HUES48 (cell line): ENCODE results near the gene UBASH3B.

Source experiments
- H3K27ac ChIP-seq: one replicate; pipeline ENCODE4 v1.7.0; 2013; ENCODE audit warnings: low read depth, low read length, inconsistent platforms
- H3K27me3 ChIP-seq: 2 replicates; pipeline ENCODE4 v1.6.1; 2013; ENCODE audit warnings: mild to moderate bottlenecking, low read length; ENCODE audit not compliant: control insufficient read depth, insufficient read depth
- H3K36me3 ChIP-seq: 2 replicates; pipeline ENCODE4 v1.6.1; 2013; ENCODE audit warnings: low read length; ENCODE audit not compliant: control insufficient read depth, insufficient read depth
- H3K4me1 ChIP-seq: 2 replicates; pipeline ENCODE4 v1.6.1; 2013; ENCODE audit warnings: mild to moderate bottlenecking, low read length; ENCODE audit not compliant: control insufficient read depth, insufficient read depth
- H3K4me3 ChIP-seq: 2 replicates; pipeline ENCODE4 v1.5.1; 2013; ENCODE audit warnings: mild to moderate bottlenecking, low read depth, low read length
- H3K9ac ChIP-seq: 2 replicates; pipeline ENCODE4 v1.6.1; 2013; ENCODE audit warnings: mild to moderate bottlenecking, low read depth, low read length, moderate library complexity
- H3K9me3 ChIP-seq: 2 replicates; pipeline ENCODE4 v1.6.1; 2013; ENCODE audit warnings: low read length; ENCODE audit not compliant: control insufficient read depth, insufficient read depth

Gene UBASH3B

GRCh38 chr11:122678406-122678805 is 22.9 kb downstream of the UBASH3B start:
- H3K36me3 ChIP-seq, result no peaks in the 10 kb centered on the region
- H3K9me3 ChIP-seq, result no peaks in the 10 kb centered on the region
- H3K4me1 ChIP-seq, result no peaks in the 10 kb centered on the region
- no peak overlapping the region for H3K4me3 ChIP-seq
- H3K9ac ChIP-seq, result no peak overlapping the region
- no peak overlapping the region for H3K27ac ChIP-seq
- no peaks in the 10 kb centered on the region for H3K27me3 ChIP-seq

GRCh38 chr11:122679466-122679865 is 23.9 kb downstream of the UBASH3B start:
- Histone ChIP-seq H3K27ac (no peak overlapping the region), H3K4me1 (no peaks in the 10 kb centered on the region)

GRCh38 chr11:122681070-122681469 is 25.5 kb downstream of the UBASH3B start:
- Histone ChIP-seq H3K36me3 (no peaks in the 10 kb centered on the region), H3K4me1 (no peaks in the 10 kb centered on the region), H3K27ac (no peak overlapping the region), H3K4me3 (no peak overlapping the region), H3K9ac (no peak overlapping the region), H3K9me3 (no peaks in the 10 kb centered on the region), H3K27me3 (no peaks in the 10 kb centered on the region)

More at GRCh38 chr11:122679466-122679865, 23.9 kb downstream of the UBASH3B start:
- Histone ChIP-seq H3K4me3 (no peak overlapping the region), H3K27me3 (no peaks in the 10 kb centered on the region), H3K36me3 (no peaks in the 10 kb centered on the region), H3K9ac (no peak overlapping the region), H3K9me3 (no peaks in the 10 kb centered on the region)

GRCh38 chr11:122681735-122682134 is 26.2 kb downstream of the UBASH3B start:
- Histone ChIP-seq H3K27me3 (no peaks in the 10 kb centered on the region), H3K9ac (no peak overlapping the region), H3K27ac (no peak overlapping the region), H3K36me3 (no peaks in the 10 kb centered on the region), H3K4me1 (no peaks in the 10 kb centered on the region), H3K9me3 (no peaks in the 10 kb centered on the region), H3K4me3 (no peak overlapping the region)

- Histone ChIP-seq H3K9me3 (no peaks in the 10 kb centered on the region), H3K27ac (no peak overlapping the region), H3K4me3 (no peak overlapping the region), H3K4me1 (no peaks in the 10 kb centered on the region), H3K27me3 (no peaks in the 10 kb centered on the region), H3K9ac (no peak overlapping the region), H3K36me3 (no peaks in the 10 kb centered on the region)
These were observed 26.9 kb downstream of the UBASH3B start for GRCh38 chr11:122682464-122682863.

- no peaks in the 10 kb centered on the region for H3K36me3 ChIP-seq
- H3K27me3 ChIP-seq, result no peaks in the 10 kb centered on the region
- no peaks in the 10 kb centered on the region for H3K4me1 ChIP-seq
- no peak overlapping the region for H3K27ac ChIP-seq
- H3K4me3 ChIP-seq, result no peak overlapping the region
- no peaks in the 10 kb centered on the region for H3K9me3 ChIP-seq
- H3K9ac ChIP-seq, result no peak overlapping the region
These were observed 29.5 kb downstream of the UBASH3B start for GRCh38 chr11:122685041-122685440.

- Histone ChIP-seq H3K9ac (no peak overlapping the region), H3K27me3 (no peaks in the 10 kb centered on the region), H3K36me3 (no peaks in the 10 kb centered on the region), H3K27ac (no peak overlapping the region), H3K4me1 (peaks cover 1% of the 10 kb centered on the region), H3K4me3 (no peak overlapping the region), H3K9me3 (no peaks in the 10 kb centered on the region)
These were observed 30.6 kb downstream of the UBASH3B start for GRCh38 chr11:122686111-122686510.

GRCh38 chr11:122690384-122690783 is 34.9 kb downstream of the UBASH3B start:
- Histone ChIP-seq H3K27me3 (no peaks in the 10 kb centered on the region), H3K36me3 (no peaks in the 10 kb centered on the region), H3K4me1 (peaks cover 18% of the 10 kb centered on the region), H3K9ac (no peak overlapping the region), H3K9me3 (no peaks in the 10 kb centered on the region), H3K4me3 (no peak overlapping the region), H3K27ac (no peak overlapping the region)

GRCh38 chr11:122690801-122691548 is 35.5 kb downstream of the UBASH3B start:
- H3K9me3 ChIP-seq, result no peaks in the 10 kb centered on the region
- peak overlapping the region; percentile 35 for H3K27ac ChIP-seq
- H3K9ac ChIP-seq, result no peak overlapping the region; the same call in 1 of the 2 replicates
- no peaks in the 10 kb centered on the region for H3K27me3 ChIP-seq
- H3K4me1 ChIP-seq, result peaks cover 18% of the 10 kb centered on the region
- H3K36me3 ChIP-seq, result no peaks in the 10 kb centered on the region
- no peak overlapping the region for H3K4me3 ChIP-seq

- peaks cover 18% of the 10 kb centered on the region for H3K4me1 ChIP-seq
These were observed 36.1 kb downstream of the UBASH3B start for GRCh38 chr11:122691549-122692150.

GRCh38 chr11:122692444-122692843 is 36.9 kb downstream of the UBASH3B start:
- H3K27me3 ChIP-seq, result no peaks in the 10 kb centered on the region
- H3K4me1 ChIP-seq, result peaks cover 18% of the 10 kb centered on the region
- H3K36me3 ChIP-seq, result no peaks in the 10 kb centered on the region
- no peak overlapping the region for H3K27ac ChIP-seq
- no peak overlapping the region for H3K4me3 ChIP-seq
- no peak overlapping the region for H3K9ac ChIP-seq
- no peaks in the 10 kb centered on the region for H3K9me3 ChIP-seq

More at GRCh38 chr11:122691549-122692150, 36.1 kb downstream of the UBASH3B start:
- H3K27me3 ChIP-seq, result no peaks in the 10 kb centered on the region
- H3K9ac ChIP-seq, result peak overlapping the region; percentile 18; the same call in 1 of the 2 replicates
- no peaks in the 10 kb centered on the region for H3K9me3 ChIP-seq
- no peaks in the 10 kb centered on the region for H3K36me3 ChIP-seq
- peak overlapping the region; percentile 35 for H3K27ac ChIP-seq
- no peak overlapping the region for H3K4me3 ChIP-seq
